ENCODE measurements around the gene MAP2K4. TPM values are rescaled to one million over a fixed set of nuclear protein-coding genes. Genes with fewer than 3 reads are reported as not detected.

Gene MAP2K4
- total RNA-seq, 1 experiment from 2014 or later = 46.1 TPM

DNA sequence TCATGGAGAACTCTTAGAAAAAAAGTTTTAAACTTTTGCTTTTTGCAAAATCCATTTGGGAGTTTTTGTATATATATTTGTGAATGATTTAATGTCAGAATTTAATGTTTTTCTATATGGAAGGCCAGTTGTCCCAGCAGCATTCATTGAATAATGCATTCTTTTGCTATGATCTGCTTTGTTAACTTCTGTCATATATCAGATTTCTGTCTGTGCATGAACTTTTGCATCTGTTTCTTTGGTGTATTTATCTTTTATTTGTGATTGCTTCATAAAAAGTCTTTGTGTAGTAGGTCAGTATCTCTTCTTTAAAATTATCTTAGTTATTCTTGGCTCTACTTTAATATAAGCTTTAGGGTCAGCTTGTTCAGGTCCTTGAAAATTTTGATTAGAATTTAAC lies 84.2 kb downstream of the MAP2K4 start:
- no peak overlapping the region for H3K56ac ChIP-seq (ENCODE audit: insufficient read length, low read depth, low read length)
- Mint-ChIP-seq H3K27me3 (ENCODE audit: low read depth) (no peaks in the 10 kb centered on the region), H3K4me1 (peaks cover 5 to 6% of the 10 kb centered on the region in 2 experiments), H3K4me3 (no peak overlapping the region), H3K27ac (no peak overlapping the region), H3K36me3 (ENCODE audit: insufficient read depth in 1 of 3, low read depth in 3 of 3) (peaks cover 11 to 28% (median 19%) of the 10 kb centered on the region in 3 experiments; a peak in 6 of 7 replicates), H3K9me3 (peaks cover 0 to 3% of the 10 kb centered on the region in 2 experiments; a peak in 4 of 5 replicates)
- no peak overlapping the region for H3K14ac ChIP-seq (ENCODE audit: insufficient read depth, low read length)
- H3K79me2 ChIP-seq (ENCODE audit: insufficient read depth, low read length) = no peaks in the 10 kb centered on the region; the same call in 1 of the 2 replicates
- H2BK5ac ChIP-seq (ENCODE audit: insufficient read length, low read length) = no peak overlapping the region
- H3K4me1 ChIP-seq (ENCODE audit: insufficient read depth, low read length) = no peaks in the 10 kb centered on the region
- H3K79me1 ChIP-seq (ENCODE audit: insufficient read depth, low read depth, low read length, poor library complexity, severe bottlenecking) = no peaks in the 10 kb centered on the region
- H3K4me2 ChIP-seq (ENCODE audit: insufficient read depth, insufficient read length, low read length) = no peak overlapping the region
- H3K23ac ChIP-seq (ENCODE audit: insufficient read length, low read depth, low read length) = no peak overlapping the region
- H4K91ac ChIP-seq (ENCODE audit: insufficient read length, low read depth, low read length) = no peak overlapping the region
- H3K9ac ChIP-seq (ENCODE audit: extremely low read depth, insufficient read length, low read length) = no peak overlapping the region
- H4K8ac ChIP-seq (replicated peaks; ENCODE audit: insufficient read length, low read depth, low read length) = no peak overlapping the region
- H2BK20ac ChIP-seq (ENCODE audit: low read depth, low read length, poor library complexity, severe bottlenecking) = no peak overlapping the region
- H3K18ac ChIP-seq (ENCODE audit: insufficient read length, low read depth, low read length) = no peak overlapping the region
- no peaks in the 10 kb centered on the region for H3K27me3 ChIP-seq (ENCODE audit: insufficient read depth, low read length)
- TF ChIP-seq, protein P1, sequence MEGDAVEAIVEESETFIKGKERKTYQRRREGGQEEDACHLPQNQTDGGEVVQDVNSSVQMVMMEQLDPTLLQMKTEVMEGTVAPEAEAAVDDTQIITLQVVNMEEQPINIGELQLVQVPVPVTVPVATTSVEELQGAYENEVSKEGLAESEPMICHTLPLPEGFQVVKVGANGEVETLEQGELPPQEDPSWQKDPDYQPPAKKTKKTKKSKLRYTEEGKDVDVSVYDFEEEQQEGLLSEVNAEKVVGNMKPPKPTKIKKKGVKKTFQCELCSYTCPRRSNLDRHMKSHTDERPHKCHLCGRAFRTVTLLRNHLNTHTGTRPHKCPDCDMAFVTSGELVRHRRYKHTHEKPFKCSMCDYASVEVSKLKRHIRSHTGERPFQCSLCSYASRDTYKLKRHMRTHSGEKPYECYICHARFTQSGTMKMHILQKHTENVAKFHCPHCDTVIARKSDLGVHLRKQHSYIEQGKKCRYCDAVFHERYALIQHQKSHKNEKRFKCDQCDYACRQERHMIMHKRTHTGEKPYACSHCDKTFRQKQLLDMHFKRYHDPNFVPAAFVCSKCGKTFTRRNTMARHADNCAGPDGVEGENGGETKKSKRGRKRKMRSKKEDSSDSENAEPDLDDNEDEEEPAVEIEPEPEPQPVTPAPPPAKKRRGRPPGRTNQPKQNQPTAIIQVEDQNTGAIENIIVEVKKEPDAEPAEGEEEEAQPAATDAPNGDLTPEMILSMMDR (conservative IDR thresholded peaks at IDR 0.05) = no peak
- no peak overlapping the region for H3T11ph ChIP-seq (ENCODE audit: low read length)
- no peak overlapping the region for H3K4ac ChIP-seq (ENCODE audit: low read depth, low read length)
- H3K9me3 ChIP-seq (ENCODE audit: control insufficient read depth, low read depth, low read length) = no peaks in the 10 kb centered on the region
- H2AK5ac ChIP-seq (ENCODE audit: insufficient read length, low read length) = no peak overlapping the region
- H3K23me2 ChIP-seq (ENCODE audit: insufficient read length, low read depth, low read length, poor library complexity, severe bottlenecking) = no peaks in the 10 kb centered on the region
- H2BK12ac ChIP-seq (ENCODE audit: insufficient read length, low read depth, low read length) = no peak overlapping the region
- no peak overlapping the region for H3K27ac ChIP-seq (ENCODE audit: insufficient read length, low read depth, low read length)
- H4K20me1 ChIP-seq (ENCODE audit: control insufficient read depth, insufficient read depth, insufficient read length) = no peaks in the 10 kb centered on the region
- H4K5ac ChIP-seq (ENCODE audit: insufficient read length, low read depth, low read length) = no peak overlapping the region
- no peak overlapping the region for H2BK120ac ChIP-seq (ENCODE audit: low read depth, low read length, poor library complexity, severe bottlenecking)
- H2AFZ ChIP-seq (ENCODE audit: low read length) = no peak overlapping the region
- no peak for DNase-seq
- no peak overlapping the region for H2BK15ac ChIP-seq (ENCODE audit: low read depth, low read length)

All from H9 (cell line).